ENCODE measurements around the gene CXCL6.

The CXCL6 gene

GRCh38 chr4:73822389-73822788 lies 14.1 kb upstream of the CXCL6 start:
- TF ChIP-seq CTCF (IDR thresholded peaks at IDR 0.05; ENCODE audit: control insufficient read depth, extremely low read depth, insufficient read depth): no peak
- H3K4me3 ChIP-seq (ENCODE audit: low read depth, low read length): no peak overlapping the region
- no peak for DNase-seq (ENCODE audit: low read depth)

GRCh38 chr4:73822812-73823504 lies 13.5 kb upstream of the CXCL6 start:
- TF ChIP-seq CTCF (IDR thresholded peaks at IDR 0.05; ENCODE audit: control insufficient read depth, extremely low read depth, insufficient read depth): no peak
- DNase-seq (ENCODE audit: low read depth): no peak
- H3K4me3 ChIP-seq (ENCODE audit: low read depth, low read length): no peak overlapping the region

- no peak for TF ChIP-seq CTCF (IDR thresholded peaks at IDR 0.05; ENCODE audit: control insufficient read depth, extremely low read depth, insufficient read depth)
- no peak for DNase-seq (ENCODE audit: low read depth)
- H3K4me3 ChIP-seq (ENCODE audit: low read depth, low read length): no peak overlapping the region
Measured at GRCh38 chr4:73823760-73824159, 12.7 kb upstream of the CXCL6 start.

- TF ChIP-seq CTCF (IDR thresholded peaks at IDR 0.05; ENCODE audit: control insufficient read depth, extremely low read depth, insufficient read depth): no peak
- H3K4me3 ChIP-seq (ENCODE audit: low read depth, low read length): no peak overlapping the region
- DNase-seq (ENCODE audit: low read depth): no peak
Measured at GRCh38 chr4:73828956-73829355, 7.5 kb upstream of the CXCL6 start.

- no peak overlapping the region for H3K4me3 ChIP-seq (ENCODE audit: low read depth, low read length)
- no peak for TF ChIP-seq CTCF (IDR thresholded peaks at IDR 0.05; ENCODE audit: control insufficient read depth, extremely low read depth, insufficient read depth)
- no peak for DNase-seq (ENCODE audit: low read depth)
Measured at GRCh38 chr4:73831569-73831968, 4.9 kb upstream of the CXCL6 start.

GRCh38 chr4:73832651-73833237 lies 3.7 kb upstream of the CXCL6 start:
- no peak for DNase-seq (ENCODE audit: low read depth)
- TF ChIP-seq CTCF (IDR thresholded peaks at IDR 0.05; ENCODE audit: control insufficient read depth, extremely low read depth, insufficient read depth): no peak
- H3K4me3 ChIP-seq (ENCODE audit: low read depth, low read length): no peak overlapping the region

- TF ChIP-seq CTCF (IDR thresholded peaks at IDR 0.05; ENCODE audit: control insufficient read depth, extremely low read depth, insufficient read depth): no peak
- H3K4me3 ChIP-seq (ENCODE audit: low read depth, low read length): no peak overlapping the region
- no peak for DNase-seq (ENCODE audit: low read depth)
Measured at GRCh38 chr4:73839071-73839470, 2.6 kb downstream of the CXCL6 start.

All from LNCaP clone FGC (cell line).